Activated T-helper 1 cell treated with anti-CD3 and anti-CD28 coated beads, Interleukin-2, amount 50 U/mL, for 16 hours (primary cell): ENCODE measurements around the gene PSMD9.
"Not testable (repeated sequence)": the region's sequence is repeated elsewhere in the genome, so short reads cannot be mapped to it uniquely, and the experiment has no call there.

Experiments
- DNase-seq, 2 donors: peaks; one replicate each; pipeline ENCODE4 v3.0.0-alpha.2; 2020; ENCODE audit warnings: low read depth in 1 of 2, low spot score in 1 of 2

PSMD9 gene

GRCh38 chr12:121872546-121873215 lies 15.9 kb upstream of the PSMD9 start:
- DNase-seq, result no peak

- no peak for DNase-seq
Measured at GRCh38 chr12:121873216-121873569, 15.4 kb upstream of the PSMD9 start.

GRCh38 chr12:121874071-121874470 lies 14.5 kb upstream of the PSMD9 start:
- no peak for DNase-seq

- no peak for DNase-seq
Measured at GRCh38 chr12:121875582-121875981, 13.0 kb upstream of the PSMD9 start.

- not testable (repeated sequence) for DNase-seq
Measured at GRCh38 chr12:121876080-121876447, 12.5 kb upstream of the PSMD9 start.

- DNase-seq, result no peak
Measured at GRCh38 chr12:121883315-121883660, 5.3 kb upstream of the PSMD9 start.

GRCh38 chr12:121885129-121885528 lies 3.5 kb upstream of the PSMD9 start:
- not testable (repeated sequence) for DNase-seq

- no peak for DNase-seq
Measured at GRCh38 chr12:121888083-121888477, 510 bp upstream of the PSMD9 start.

GRCh38 chr12:121889274-121889624 lies 659 bp downstream of the PSMD9 start:
- no peak for DNase-seq

GRCh38 chr12:121889661-121890060 lies 1.1 kb downstream of the PSMD9 start:
- not testable (repeated sequence) for DNase-seq

GRCh38 chr12:121892673-121893561 lies 4.3 kb downstream of the PSMD9 start:
- no peak for DNase-seq

GRCh38 chr12:121893961-121894460 lies 5.4 kb downstream of the PSMD9 start:
- DNase-seq, result no peak

GRCh38 chr12:121894633-121895032 lies 6.0 kb downstream of the PSMD9 start:
- no peak for DNase-seq

- no peak for DNase-seq
Measured at GRCh38 chr12:121898287-121898686, 9.7 kb downstream of the PSMD9 start.

- no peak for DNase-seq
Measured at GRCh38 chr12:121899590-121899989, 11.0 kb downstream of the PSMD9 start.

- no peak for DNase-seq
Measured at GRCh38 chr12:121903202-121903601, 14.6 kb downstream of the PSMD9 start.

GRCh38 chr12:121905746-121906145 lies 17.2 kb downstream of the PSMD9 start:
- no peak for DNase-seq

GRCh38 chr12:121908702-121909101 lies 20.1 kb downstream of the PSMD9 start:
- no peak for DNase-seq

- no peak for DNase-seq
Measured at GRCh38 chr12:121911824-121912585, 23.4 kb downstream of the PSMD9 start.

- DNase-seq, result no peak
Measured at GRCh38 chr12:121915841-121916321, 27.3 kb downstream of the PSMD9 start.

- DNase-seq, result no peak
Measured at GRCh38 chr12:121916719-121917118, 28.1 kb downstream of the PSMD9 start.
